Upper lobe of right lung (tissue), 1 donor: Measurements from ENCODE around the gene PARP1. TPM values are rescaled to one million over a fixed set of nuclear protein-coding genes. Genes with fewer than 3 reads are reported as not detected.

Experiments
- ATAC-seq: fragments of 200-7000 bp; cut with Tn5 transposase; one replicate; pipeline ENCODE4 v1.9.1; 2020; ENCODE audit warnings: mild to moderate bottlenecking, moderate library complexity
- DNase-seq: peaks from one replicate; pipeline ENCODE4 v3.0.0-alpha.2; 2020
- H3K27ac ChIP-seq: fragments of 200-600 bp; one replicate; pipeline ENCODE4 v1.8.0; 2022
- H3K27me3 ChIP-seq: fragments of 200-600 bp; one replicate; pipeline ENCODE4 v1.8.0; 2022; ENCODE audit warnings: mild to moderate bottlenecking
- H3K36me3 ChIP-seq: fragments of 200-600 bp; one replicate; pipeline ENCODE4 v1.8.0; 2022
- H3K4me1 ChIP-seq: fragments of 200-600 bp; one replicate; pipeline ENCODE4 v1.8.0; 2022
- H3K4me3 ChIP-seq: fragments of 200-600 bp; one replicate; pipeline ENCODE4 v1.8.0; 2022; ENCODE audit warnings: mild to moderate bottlenecking
- H3K9me3 ChIP-seq: fragments of 200-600 bp; one replicate; pipeline ENCODE4 v1.8.0; 2022
- intact Hi-C: fragments of 100-400 bp; cut with DNase I; formaldehyde crosslinking; loops from one replicate; pipeline ENCODE4 v1.11.0; 2022
- total RNA-seq: library from RNA; stranded (reverse); fragmentation: NEBNext Ultra II Directional; extraction: Animal tissue kit (Norgen Biotek cat#: 25700); gene quantifications from one replicate; pipeline ENCODE4 v1.2.1, GENCODE V29; 2021
- TF ChIP-seq, protein P1 (sequence below): fragments of 200-600 bp; IDR thresholded peaks from one replicate; pipeline ENCODE4 v1.8.0; 2022; ENCODE audit warnings: antibody characterized with exemption
- donor health status: DM: no; HTN: yes; CAD: no; lungs with severe emphysema.

Gene PARP1
- total RNA-seq, 1 donor from 2014 or later, result 64.6 TPM

DNA sequence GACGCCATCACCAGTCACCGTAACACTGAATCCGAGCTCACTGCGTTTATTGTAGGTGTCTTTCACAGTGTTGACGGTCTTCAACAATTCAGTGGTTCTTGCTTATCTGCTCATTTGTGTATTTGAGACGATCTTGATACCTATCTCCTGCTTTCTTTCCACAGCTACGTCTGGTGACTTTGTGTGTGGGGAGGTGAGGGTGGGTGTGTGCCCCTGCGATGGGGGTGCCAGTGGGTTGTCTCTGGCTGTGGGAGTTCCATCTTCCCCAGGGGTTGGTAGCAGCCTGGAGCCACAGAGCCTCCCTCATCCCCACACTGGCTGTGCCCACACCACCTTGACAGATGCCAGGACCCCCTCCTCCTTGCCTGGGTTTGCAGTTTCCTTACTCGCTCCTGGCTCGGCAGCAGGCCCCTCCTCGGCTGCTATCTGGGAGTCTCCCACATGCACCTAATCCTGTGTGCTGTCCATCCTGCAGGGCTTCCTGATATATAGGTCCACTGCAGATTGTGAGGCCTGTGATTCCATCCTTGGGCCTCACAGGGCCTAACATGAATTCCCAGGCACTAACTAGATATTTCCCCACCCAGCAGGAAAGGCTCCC lies 6.3 kb upstream of the PARP1 start:
- ATAC-seq, result peak; percentile 22
- TF ChIP-seq, protein P1, sequence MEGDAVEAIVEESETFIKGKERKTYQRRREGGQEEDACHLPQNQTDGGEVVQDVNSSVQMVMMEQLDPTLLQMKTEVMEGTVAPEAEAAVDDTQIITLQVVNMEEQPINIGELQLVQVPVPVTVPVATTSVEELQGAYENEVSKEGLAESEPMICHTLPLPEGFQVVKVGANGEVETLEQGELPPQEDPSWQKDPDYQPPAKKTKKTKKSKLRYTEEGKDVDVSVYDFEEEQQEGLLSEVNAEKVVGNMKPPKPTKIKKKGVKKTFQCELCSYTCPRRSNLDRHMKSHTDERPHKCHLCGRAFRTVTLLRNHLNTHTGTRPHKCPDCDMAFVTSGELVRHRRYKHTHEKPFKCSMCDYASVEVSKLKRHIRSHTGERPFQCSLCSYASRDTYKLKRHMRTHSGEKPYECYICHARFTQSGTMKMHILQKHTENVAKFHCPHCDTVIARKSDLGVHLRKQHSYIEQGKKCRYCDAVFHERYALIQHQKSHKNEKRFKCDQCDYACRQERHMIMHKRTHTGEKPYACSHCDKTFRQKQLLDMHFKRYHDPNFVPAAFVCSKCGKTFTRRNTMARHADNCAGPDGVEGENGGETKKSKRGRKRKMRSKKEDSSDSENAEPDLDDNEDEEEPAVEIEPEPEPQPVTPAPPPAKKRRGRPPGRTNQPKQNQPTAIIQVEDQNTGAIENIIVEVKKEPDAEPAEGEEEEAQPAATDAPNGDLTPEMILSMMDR, result no peak
- H3K27ac ChIP-seq, result no peak overlapping the region
- H3K36me3 ChIP-seq, result no peaks in the 10 kb centered on the region
- H3K9me3 ChIP-seq, result no peaks in the 10 kb centered on the region
- no peaks in the 10 kb centered on the region for H3K27me3 ChIP-seq
- intact Hi-C loops, result no loop called here
- no peak overlapping the region for H3K4me3 ChIP-seq
- DNase-seq, result no peak
- H3K4me1 ChIP-seq, result no peaks in the 10 kb centered on the region

DNA sequence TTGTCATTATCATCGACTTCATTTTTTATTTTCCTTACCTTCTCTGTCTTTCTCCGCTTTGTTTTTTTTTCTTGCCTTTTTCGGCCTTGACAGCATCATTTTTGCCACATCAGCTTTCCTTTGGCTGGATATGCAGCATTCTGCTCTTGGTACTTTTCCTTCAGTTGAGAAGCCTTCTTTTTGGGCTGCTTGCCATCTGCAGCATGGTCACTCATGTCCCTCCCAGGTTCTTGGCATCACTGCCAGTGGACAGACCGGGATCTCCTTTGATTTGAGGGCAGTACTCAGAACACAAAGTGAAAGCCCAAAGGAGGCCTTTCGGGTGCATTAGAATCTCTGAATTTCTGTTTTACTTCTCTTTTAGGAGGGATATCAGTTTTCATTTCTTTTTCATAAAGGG lies 3.7 kb upstream of the PARP1 start:
- Histone ChIP-seq H3K4me3 (no peak overlapping the region), H3K27me3 (no peaks in the 10 kb centered on the region), H3K9me3 (no peaks in the 10 kb centered on the region), H3K36me3 (no peaks in the 10 kb centered on the region), H3K27ac (no peak overlapping the region), H3K4me1 (peaks cover 4% of the 10 kb centered on the region)
- TF ChIP-seq, protein P1, result no peak
- DNase-seq, result no peak
- no peak for ATAC-seq
- intact Hi-C loops, result no loop called here

DNA sequence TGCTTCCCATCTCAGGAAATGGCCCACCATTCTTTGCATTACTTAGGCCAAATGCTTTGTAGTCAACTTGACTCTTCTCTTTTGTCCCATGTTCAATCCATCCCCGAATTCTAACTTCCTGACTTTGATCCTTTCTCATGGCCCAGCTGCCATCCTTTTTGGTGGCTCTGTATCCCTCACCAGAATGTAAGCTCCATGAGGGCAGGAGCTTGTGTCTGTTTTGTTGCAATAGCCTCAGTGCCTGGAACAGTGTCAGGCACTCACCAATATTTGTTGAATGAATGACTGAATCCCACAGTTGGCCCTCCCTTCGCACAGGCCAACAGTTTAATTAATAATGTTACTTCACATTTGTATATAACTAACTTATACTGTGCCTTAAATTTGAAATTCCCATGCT lies 3.1 kb upstream of the PARP1 start:
- H3K4me3 ChIP-seq, result no peak overlapping the region
- intact Hi-C loops, result no loop called here
- peaks cover 10% of the 10 kb centered on the region for H3K4me1 ChIP-seq
- no peaks in the 10 kb centered on the region for H3K36me3 ChIP-seq
- ATAC-seq (no peak), DNase-seq (peak; percentile 1)
- TF ChIP-seq, protein P1, result no peak
- no peak overlapping the region for H3K27ac ChIP-seq
- H3K27me3 ChIP-seq, result no peaks in the 10 kb centered on the region
- H3K9me3 ChIP-seq, result no peaks in the 10 kb centered on the region

DNA sequence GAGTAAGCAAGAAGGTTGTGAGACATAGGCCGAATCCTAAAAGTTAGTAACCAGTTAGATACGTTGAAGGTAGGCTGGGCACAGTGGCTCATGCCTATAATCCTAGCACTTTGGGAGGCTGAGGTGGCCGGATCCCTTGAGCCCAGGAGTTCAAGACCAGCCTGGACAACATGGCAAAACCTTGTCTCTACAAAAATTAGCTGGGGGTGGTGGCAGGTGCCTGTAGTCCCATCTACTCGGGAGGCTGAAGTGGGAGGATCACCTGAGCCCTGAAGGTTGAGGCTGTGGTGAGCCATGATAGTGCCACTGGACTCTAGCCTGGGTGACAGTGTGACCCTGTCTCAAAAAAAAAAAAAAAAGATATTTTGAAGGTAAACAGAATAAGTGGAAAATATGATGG lies 1.5 kb upstream of the PARP1 start:
- intact Hi-C loops, result no loop called here
- Histone ChIP-seq H3K27me3 (no peaks in the 10 kb centered on the region), H3K36me3 (no peaks in the 10 kb centered on the region), H3K27ac (no peak overlapping the region), H3K9me3 (no peaks in the 10 kb centered on the region), H3K4me3 (no peak overlapping the region), H3K4me1 (peaks cover 24% of the 10 kb centered on the region)
- ATAC-seq, result no peak
- TF ChIP-seq, protein P1, result no peak
- no peak for DNase-seq

DNA sequence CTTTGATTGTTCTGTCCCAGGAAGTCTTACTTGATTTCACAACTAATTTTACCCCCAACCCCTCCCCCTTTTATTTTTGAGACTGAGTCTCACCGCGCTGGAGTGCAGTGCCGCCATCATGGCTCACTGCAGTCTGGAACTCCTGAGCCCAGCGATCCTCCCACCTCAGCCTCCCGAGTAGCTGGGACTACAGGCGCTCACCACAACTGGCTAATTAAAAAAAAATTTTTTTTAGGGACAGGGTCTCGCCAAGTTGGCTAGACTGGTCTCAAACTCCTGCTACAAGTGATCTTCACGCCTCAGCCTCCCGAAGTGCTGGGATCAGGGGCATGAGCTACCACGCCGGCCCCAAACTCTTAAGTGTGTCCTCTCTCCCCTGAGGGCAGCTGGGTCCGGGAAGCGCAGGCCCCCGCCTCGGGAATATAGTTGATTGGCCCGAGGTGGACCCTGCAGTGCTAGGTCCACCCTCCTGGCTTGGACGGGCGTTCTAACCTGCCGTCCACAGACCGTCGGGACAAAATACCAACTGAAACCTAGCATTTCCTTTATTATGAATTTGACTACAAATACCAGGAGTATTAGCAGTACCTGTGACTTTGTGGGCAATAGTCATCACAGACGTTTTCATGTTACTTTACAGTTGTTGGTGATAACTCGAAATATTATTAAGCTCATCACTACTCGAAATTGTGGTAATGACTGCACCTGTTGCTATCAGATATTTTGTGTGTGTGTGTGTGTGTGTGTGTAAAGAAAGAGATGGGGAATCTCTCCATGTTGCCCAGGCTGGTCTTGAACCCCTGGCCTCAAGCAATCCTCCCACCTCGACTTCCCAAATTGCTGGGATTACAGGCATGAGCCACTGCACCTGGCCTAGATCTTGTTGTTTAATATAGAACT lies 642 bp upstream of the PARP1 start:
- intact Hi-C loops, result no loop called here
- ATAC-seq, result no peak
- peak; percentile 67 for DNase-seq

More for the DNA sequence above, 642 bp upstream of the PARP1 start:
- Histone ChIP-seq H3K4me1 (peaks cover 30% of the 10 kb centered on the region), H3K36me3 (no peaks in the 10 kb centered on the region), H3K27ac (peak overlapping the region; percentile 80), H3K4me3 (peak overlapping the region; percentile 84), H3K9me3 (no peaks in the 10 kb centered on the region), H3K27me3 (no peaks in the 10 kb centered on the region)
- TF ChIP-seq, protein P1, result no peak
